ENCODE data around the gene ENDOD1. TPM values are rescaled to one million over a fixed set of nuclear protein-coding genes. Genes with fewer than 3 reads are reported as not detected.

ENDOD1 gene
- total RNA-seq, 1 experiment from 2014 or later, result 28.2 TPM

GRCh38 chr11:95166781-95167180 lies 77.1 kb downstream of the ENDOD1 start:
- peaks cover 19% of the 10 kb centered on the region for H3K27me3 ChIP-seq (ENCODE audit: control insufficient read depth, insufficient read depth, low read length)
- no peaks in the 10 kb centered on the region for H3K36me3 ChIP-seq (ENCODE audit: control insufficient read depth, insufficient read depth, low read length)
- TF ChIP-seq POLR2AphosphoS5 (IDR thresholded peaks at IDR 0.05; ENCODE audit: low read depth, low read length), result no peak
- no peak for TF ChIP-seq SIN3A (IDR thresholded peaks at IDR 0.05; ENCODE audit: borderline replicate concordance, insufficient read depth, low read depth, low read length)
- H3K27ac ChIP-seq (ENCODE audit: low read length), result no peak overlapping the region
- BruUV-seq (replicated peaks), result no TSS peak
- ChIA-PET CTCF (interaction anchor here (0.6 kb wide), 1 partner anchor 12 kb away, joined by 3 read pairs; no protein-coding TSS in a partner anchor), POLR2A (no interaction called here)
- H3K4me3 ChIP-seq (ENCODE audit: low read depth in 2 of 2, low read length in 2 of 2), result no peak overlapping the region
- DNase-seq (ENCODE audit: low read depth, low spot score), result no peak
- no peaks in the 10 kb centered on the region for H3K9me3 ChIP-seq (ENCODE audit: control insufficient read depth, insufficient read depth, low read depth, low read length)
- no peak for ATAC-seq
- in situ Hi-C loops (cut with HindIII; ENCODE audit: low pct_unique_long_range_greater_than_20kb, low sequenced_read_pairs) (no loop called here), intact Hi-C loops (cut with micrococcal nuclease; ENCODE audit: unreplicated experiment) (no loop called here)
- H3K4me1 ChIP-seq (ENCODE audit: control insufficient read depth, insufficient read depth, low read length), result no peaks in the 10 kb centered on the region

- in situ Hi-C loops (cut with HindIII; ENCODE audit: low pct_unique_long_range_greater_than_20kb, low sequenced_read_pairs), result no loop called here
- CTCF ChIA-PET, result no interaction called here
- ATAC-seq, result no peak
- H3K27ac ChIP-seq (ENCODE audit: low read length), result no peak overlapping the region
- no peak for DNase-seq (ENCODE audit: low read depth, low spot score)
- no TSS peak for BruUV-seq (replicated peaks)
- H3K27me3 ChIP-seq (ENCODE audit: control insufficient read depth, insufficient read depth, low read length), result peaks cover 28% of the 10 kb centered on the region
- intact Hi-C loops (cut with micrococcal nuclease; ENCODE audit: unreplicated experiment), result no loop called here
- H3K4me1 ChIP-seq (ENCODE audit: control insufficient read depth, insufficient read depth, low read length), result no peaks in the 10 kb centered on the region
- H3K9me3 ChIP-seq (ENCODE audit: control insufficient read depth, insufficient read depth, low read depth, low read length), result no peaks in the 10 kb centered on the region
- H3K4me3 ChIP-seq (ENCODE audit: low read depth in 2 of 2, low read length in 2 of 2), result no peak overlapping the region
- no peaks in the 10 kb centered on the region for H3K36me3 ChIP-seq (ENCODE audit: control insufficient read depth, insufficient read depth, low read length)
- POLR2A ChIA-PET, result no interaction called here
- no peak for TF ChIP-seq REST (IDR thresholded peaks at IDR 0.05; ENCODE audit: insufficient read depth in 1 of 2, low read depth in 2 of 2, low read length in 1 of 2)
- no peak for TF ChIP-seq POLR2AphosphoS5 (IDR thresholded peaks at IDR 0.05; ENCODE audit: low read depth, low read length)
- TF ChIP-seq TCF7L2 (IDR thresholded peaks at IDR 0.05; ENCODE audit: low read depth, low read length), result no peak
- no peak for TF ChIP-seq SIN3A (IDR thresholded peaks at IDR 0.05; ENCODE audit: borderline replicate concordance, insufficient read depth, low read depth, low read length)
- TF ChIP-seq CTCF (IDR thresholded peaks at IDR 0.05), result no peak
These were observed 80.6 kb downstream of the ENDOD1 start for GRCh38 chr11:95170294-95170693.

- H3K4me1 ChIP-seq (ENCODE audit: control insufficient read depth, insufficient read depth, low read length), result no peaks in the 10 kb centered on the region
- H3K27me3 ChIP-seq (ENCODE audit: control insufficient read depth, insufficient read depth, low read length), result peaks cover 23% of the 10 kb centered on the region
- TF ChIP-seq POLR2AphosphoS5 (IDR thresholded peaks at IDR 0.05; ENCODE audit: low read depth, low read length) (no peak), SIN3A (IDR thresholded peaks at IDR 0.05; ENCODE audit: borderline replicate concordance, insufficient read depth, low read depth, low read length) (no peak), REST (IDR thresholded peaks at IDR 0.05; ENCODE audit: insufficient read depth in 1 of 2, low read depth in 2 of 2, low read length in 1 of 2) (no peak), TCF7L2 (IDR thresholded peaks at IDR 0.05; ENCODE audit: low read depth, low read length) (no peak), CTCF (IDR thresholded peaks at IDR 0.05) (no peak)
- CTCF ChIA-PET, result no interaction called here
- POLR2A ChIA-PET, result no interaction called here
- no TSS peak for BruUV-seq (replicated peaks)
- no peaks in the 10 kb centered on the region for H3K36me3 ChIP-seq (ENCODE audit: control insufficient read depth, insufficient read depth, low read length)
- no peak for DNase-seq (ENCODE audit: low read depth, low spot score)
- no peak overlapping the region for H3K4me3 ChIP-seq (ENCODE audit: low read depth in 2 of 2, low read length in 2 of 2)
- in situ Hi-C loops (cut with HindIII; ENCODE audit: low pct_unique_long_range_greater_than_20kb, low sequenced_read_pairs), result no loop called here
- H3K9me3 ChIP-seq (ENCODE audit: control insufficient read depth, insufficient read depth, low read depth, low read length), result no peaks in the 10 kb centered on the region
- no peak overlapping the region for H3K27ac ChIP-seq (ENCODE audit: low read length)
- intact Hi-C loops (cut with micrococcal nuclease; ENCODE audit: unreplicated experiment), result no loop called here
- ATAC-seq, result no peak
These were observed 86.3 kb downstream of the ENDOD1 start for GRCh38 chr11:95175818-95176380.
